Neutrophil (primary cell): ENCODE data around the gene BAIAP3.
A peak's percentile ranks its signal among the peaks of the same experiment; 100 is the strongest.

ENCODE experiments used
- H3K27ac ChIP-seq: fragments of 200-600 bp; sonication (generic); 2 replicates; pipeline ENCODE4 v1.5.1; 2016; ENCODE audit warnings: mild to moderate bottlenecking, moderate library complexity
- H3K27me3 ChIP-seq: fragments of 200-600 bp; sonication (generic); 2 replicates; pipeline ENCODE4 v1.6.0; 2016; ENCODE audit warnings: mild to moderate bottlenecking
- H3K36me3 ChIP-seq: fragments of 200-600 bp; sonication (generic); 2 replicates; pipeline ENCODE4 v1.5.1; 2017
- H3K4me1 ChIP-seq, 2 experiments: fragments of 200-600 bp in 1 of 2; sonication (generic) in 1 of 2; 1 replicate in 1 of 2; 2 replicates in 1 of 2; pipeline versions ENCODE4 v1.5.1 to v1.6.1; 2013 to 2016; ENCODE audit warnings: low read depth in 1 of 2, low read length in 1 of 2, mild to moderate bottlenecking in 1 of 2, moderate library complexity in 1 of 2; ENCODE audit not compliant: control insufficient read depth in 1 of 2, insufficient read depth in 1 of 2
- H3K4me3 ChIP-seq, 2 experiments: fragments of 200-600 bp in 1 of 2; sonication (generic) in 1 of 2; 1 replicate in 1 of 2; 2 replicates in 1 of 2; pipeline ENCODE4 v1.5.1; 2013 to 2016; ENCODE audit warnings: low read depth in 1 of 2, low read length in 1 of 2, mild to moderate bottlenecking in 1 of 2, moderate library complexity in 1 of 2
- H3K9me3 ChIP-seq: fragments of 200-600 bp; sonication (generic); 2 replicates; pipeline ENCODE4 v1.5.1; 2016
- TF ChIP-seq, protein P1 (sequence below): fragments of 200-600 bp; sonication (generic); IDR thresholded peaks from 2 replicates; pipeline ENCODE4 v1.5.1; 2016; ENCODE audit warnings: antibody characterized with exemption

The BAIAP3 gene

DNA sequence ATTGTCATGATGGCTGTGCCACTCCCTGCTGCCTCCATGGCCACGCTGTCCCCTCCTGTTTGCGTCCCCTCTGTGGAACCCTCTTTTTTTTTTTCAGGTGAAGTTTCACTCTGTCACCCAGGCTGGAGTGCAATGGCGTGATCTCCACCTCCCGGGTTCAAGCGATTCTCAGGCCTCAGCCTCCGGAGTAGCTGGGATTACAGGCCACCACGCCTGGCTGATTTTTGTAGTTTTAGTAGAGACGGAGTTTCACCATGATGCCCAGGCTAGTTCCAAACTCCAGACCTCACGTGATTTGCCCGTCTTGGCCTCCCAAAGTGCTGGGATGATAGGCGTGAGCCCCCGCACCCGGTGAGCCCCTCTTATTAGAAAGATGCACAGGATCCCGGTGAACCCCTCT is 35.0 kb upstream of the BAIAP3 start:
- Histone ChIP-seq H3K9me3 (no peaks in the 10 kb centered on the region), H3K4me1 (peaks cover 0 to 8% of the 10 kb centered on the region in 2 experiments), H3K27ac (no peak overlapping the region), H3K36me3 (no peaks in the 10 kb centered on the region), H3K4me3 (no peak overlapping the region), H3K27me3 (peaks cover 39% of the 10 kb centered on the region)
- TF ChIP-seq, protein P1, sequence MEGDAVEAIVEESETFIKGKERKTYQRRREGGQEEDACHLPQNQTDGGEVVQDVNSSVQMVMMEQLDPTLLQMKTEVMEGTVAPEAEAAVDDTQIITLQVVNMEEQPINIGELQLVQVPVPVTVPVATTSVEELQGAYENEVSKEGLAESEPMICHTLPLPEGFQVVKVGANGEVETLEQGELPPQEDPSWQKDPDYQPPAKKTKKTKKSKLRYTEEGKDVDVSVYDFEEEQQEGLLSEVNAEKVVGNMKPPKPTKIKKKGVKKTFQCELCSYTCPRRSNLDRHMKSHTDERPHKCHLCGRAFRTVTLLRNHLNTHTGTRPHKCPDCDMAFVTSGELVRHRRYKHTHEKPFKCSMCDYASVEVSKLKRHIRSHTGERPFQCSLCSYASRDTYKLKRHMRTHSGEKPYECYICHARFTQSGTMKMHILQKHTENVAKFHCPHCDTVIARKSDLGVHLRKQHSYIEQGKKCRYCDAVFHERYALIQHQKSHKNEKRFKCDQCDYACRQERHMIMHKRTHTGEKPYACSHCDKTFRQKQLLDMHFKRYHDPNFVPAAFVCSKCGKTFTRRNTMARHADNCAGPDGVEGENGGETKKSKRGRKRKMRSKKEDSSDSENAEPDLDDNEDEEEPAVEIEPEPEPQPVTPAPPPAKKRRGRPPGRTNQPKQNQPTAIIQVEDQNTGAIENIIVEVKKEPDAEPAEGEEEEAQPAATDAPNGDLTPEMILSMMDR, result no peak

DNA sequence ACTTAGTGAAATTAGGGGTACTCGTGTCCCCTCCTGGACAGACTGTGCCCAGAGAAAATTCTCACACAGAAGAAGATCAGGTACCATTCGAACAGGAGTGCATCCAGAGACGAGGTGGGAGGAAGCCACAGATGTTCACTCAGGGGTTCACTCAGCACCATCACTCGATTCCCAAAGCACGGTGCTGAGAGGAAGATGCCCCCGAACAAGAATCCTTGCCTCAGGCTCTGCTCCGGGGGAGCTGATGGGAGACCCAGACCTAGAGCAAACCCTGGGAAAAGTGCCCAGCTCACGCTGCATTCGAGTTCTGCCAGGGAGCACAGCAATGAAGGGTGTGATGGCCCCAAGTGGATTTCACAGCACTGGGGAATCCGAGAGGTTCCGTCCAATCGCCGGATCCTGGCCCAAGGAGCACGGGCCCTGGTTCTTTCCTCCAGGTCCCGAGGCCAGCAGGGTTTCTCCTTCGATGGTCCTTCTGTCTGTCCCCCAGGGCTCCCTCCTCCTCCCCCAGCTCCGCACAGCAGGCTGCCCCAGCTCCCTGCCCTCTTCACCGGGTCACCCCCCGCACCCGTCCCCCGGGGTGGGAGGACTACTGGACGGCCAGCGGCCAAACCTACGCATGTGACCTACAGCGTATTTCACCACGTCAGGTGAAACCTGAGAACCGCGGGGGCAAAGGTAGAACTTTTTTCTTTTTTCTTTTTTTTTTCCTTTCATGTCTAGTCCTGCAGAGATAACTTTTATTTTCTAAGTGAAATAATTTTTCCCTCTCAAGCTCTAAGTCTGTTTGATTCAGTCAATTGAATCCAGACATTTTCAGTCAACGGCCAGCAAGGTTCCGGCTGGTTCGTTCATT is 34.2 kb upstream of the BAIAP3 start:
- H3K27me3 ChIP-seq, result peaks cover 36% of the 10 kb centered on the region
- no peak overlapping the region for H3K4me3 ChIP-seq
- H3K4me1 ChIP-seq, result peaks cover 0 to 8% of the 10 kb centered on the region in 2 experiments
- no peaks in the 10 kb centered on the region for H3K36me3 ChIP-seq
- TF ChIP-seq, protein P1, result no peak
- H3K27ac ChIP-seq, result no peak overlapping the region
- H3K9me3 ChIP-seq, result no peaks in the 10 kb centered on the region

DNA sequence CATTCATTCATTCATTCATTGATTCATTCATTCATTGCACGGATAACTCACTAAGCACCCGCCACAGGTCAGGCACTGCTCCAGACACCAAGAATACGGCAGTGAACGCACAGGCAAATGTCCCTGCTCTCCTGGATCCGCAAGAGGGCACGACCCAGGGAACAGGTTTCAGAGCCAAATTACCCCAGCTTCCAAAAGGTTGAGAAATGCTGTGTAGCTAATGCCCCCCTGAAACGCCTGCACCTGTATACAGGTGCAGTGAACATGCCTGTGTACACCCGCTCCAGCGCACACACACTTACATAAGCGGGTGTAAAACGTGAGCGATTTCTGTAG is 33.6 kb upstream of the BAIAP3 start:
- Histone ChIP-seq H3K27me3 (peaks cover 36% of the 10 kb centered on the region), H3K36me3 (no peaks in the 10 kb centered on the region), H3K27ac (no peak overlapping the region), H3K4me3 (no peak overlapping the region), H3K4me1 (peaks cover 0 to 8% of the 10 kb centered on the region in 2 experiments), H3K9me3 (no peaks in the 10 kb centered on the region)
- TF ChIP-seq, protein P1, result no peak

- TF ChIP-seq, protein P1, result peak; percentile 82
- H3K4me3 ChIP-seq, result peak overlapping the region in 1 of 2 experiments; percentile 28
Measured at GRCh38 chr16:1300664-1301476, 32.6 kb upstream of the BAIAP3 start.

DNA sequence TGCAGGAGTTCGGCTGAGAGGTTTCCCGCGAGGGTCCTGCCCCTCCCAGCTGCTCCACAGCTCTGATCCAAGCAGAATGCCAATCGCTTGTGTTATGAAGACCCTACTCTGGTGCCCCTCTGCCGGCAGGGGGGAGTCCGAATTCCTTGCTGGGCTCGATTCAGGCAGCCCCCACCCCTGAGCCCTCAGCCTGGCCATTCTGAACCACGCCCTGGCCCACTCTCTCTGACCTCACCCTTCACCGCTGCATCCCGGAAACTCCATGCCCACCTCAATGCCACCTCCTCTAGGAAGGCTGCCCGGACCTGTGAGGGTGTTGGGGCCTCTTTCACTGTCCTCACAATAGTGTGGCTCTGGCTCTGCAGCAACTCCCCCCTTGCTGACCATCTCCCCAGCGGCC is 31.9 kb upstream of the BAIAP3 start:
- H3K27ac ChIP-seq, result no peak overlapping the region
- peaks cover 0 to 8% of the 10 kb centered on the region in 2 experiments for H3K4me1 ChIP-seq
- H3K4me3 ChIP-seq, result no peak overlapping the region
- TF ChIP-seq, protein P1, result no peak
- no peaks in the 10 kb centered on the region for H3K9me3 ChIP-seq
- peaks cover 36% of the 10 kb centered on the region for H3K27me3 ChIP-seq
- H3K36me3 ChIP-seq, result no peaks in the 10 kb centered on the region

More at GRCh38 chr16:1300664-1301476, 32.6 kb upstream of the BAIAP3 start:
- Histone ChIP-seq H3K27ac (no peak overlapping the region), H3K27me3 (peaks cover 36% of the 10 kb centered on the region), H3K36me3 (no peaks in the 10 kb centered on the region), H3K9me3 (no peaks in the 10 kb centered on the region), H3K4me1 (peaks cover 0 to 8% of the 10 kb centered on the region in 2 experiments)
